ENCODE results near the gene CACNA1B. TPM values are rescaled to one million over a fixed set of nuclear protein-coding genes. Genes with fewer than 3 reads are reported as not detected.
A peak's percentile ranks its signal among the peaks of the same experiment; 100 is the strongest.

The CACNA1B gene
- total RNA-seq, 1 experiment from 2014 or later = 7.8 TPM

DNA sequence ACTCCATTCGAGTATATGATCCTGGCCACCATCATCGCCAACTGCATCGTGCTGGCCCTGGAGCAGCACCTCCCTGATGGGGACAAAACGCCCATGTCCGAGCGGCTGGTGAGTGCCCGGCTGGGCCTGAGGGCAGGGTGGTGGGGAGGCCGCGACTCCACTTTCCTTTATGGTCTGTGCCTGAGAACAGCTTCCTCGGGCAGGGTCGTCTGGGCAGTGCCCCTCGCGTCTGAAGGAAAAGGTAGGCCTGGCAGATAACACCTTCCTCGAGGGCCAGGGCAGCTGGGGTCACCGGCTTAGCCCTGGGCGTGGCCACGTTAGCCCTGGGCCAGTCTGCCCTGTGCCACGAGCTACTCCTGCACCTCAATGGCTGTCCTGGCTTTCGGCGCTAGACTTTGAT, 1.5 kb downstream of the CACNA1B start:
- H3K4me1 ChIP-seq (ENCODE audit: insufficient read depth, low read length) = no peaks in the 10 kb centered on the region

More for the DNA sequence above, 1.5 kb downstream of the CACNA1B start:
- TF ChIP-seq CTCF (conservative IDR thresholded peaks at IDR 0.05) = no peak
- Histone ChIP-seq H3K18ac (ENCODE audit: insufficient read length, low read depth, low read length) (no peak overlapping the region), H3K27ac (ENCODE audit: insufficient read length, low read depth, low read length) (no peak overlapping the region), H2BK15ac (ENCODE audit: low read depth, low read length) (no peak overlapping the region), H2BK20ac (ENCODE audit: low read depth, low read length, poor library complexity, severe bottlenecking) (no peak overlapping the region), H4K20me1 (ENCODE audit: control insufficient read depth, insufficient read depth, insufficient read length) (no peaks in the 10 kb centered on the region), H2BK120ac (ENCODE audit: low read depth, low read length, poor library complexity, severe bottlenecking) (no peak overlapping the region), H3T11ph (ENCODE audit: low read length) (no peak overlapping the region), H3K14ac (ENCODE audit: insufficient read depth, low read length) (no peak overlapping the region), H3K4ac (ENCODE audit: low read depth, low read length) (no peak overlapping the region), H3K9ac (ENCODE audit: extremely low read depth, insufficient read length, low read length) (no peak overlapping the region), H4K91ac (ENCODE audit: insufficient read length, low read depth, low read length) (no peak overlapping the region), H3K4me2 (ENCODE audit: insufficient read depth, insufficient read length, low read length) (no peak overlapping the region), H4K8ac (replicated peaks; ENCODE audit: insufficient read length, low read depth, low read length) (no peak overlapping the region), H3K27me3 (ENCODE audit: insufficient read depth, low read length) (no peaks in the 10 kb centered on the region; the same call in 1 of the 2 replicates), H2BK12ac (ENCODE audit: insufficient read length, low read depth, low read length) (no peak overlapping the region), H2BK5ac (ENCODE audit: insufficient read length, low read length) (no peak overlapping the region), H2AK5ac (ENCODE audit: insufficient read length, low read length) (no peak overlapping the region), H3K79me1 (ENCODE audit: insufficient read depth, low read depth, low read length, poor library complexity, severe bottlenecking) (no peaks in the 10 kb centered on the region), H3K23me2 (ENCODE audit: insufficient read length, low read depth, low read length, poor library complexity, severe bottlenecking) (no peaks in the 10 kb centered on the region), H4K5ac (ENCODE audit: insufficient read length, low read depth, low read length) (no peak overlapping the region), H2AFZ (ENCODE audit: low read length) (no peak overlapping the region), H3K56ac (ENCODE audit: insufficient read length, low read depth, low read length) (no peak overlapping the region), H3K79me2 (ENCODE audit: insufficient read depth, low read length) (no peaks in the 10 kb centered on the region), H3K23ac (ENCODE audit: insufficient read length, low read depth, low read length) (no peak overlapping the region), H3K9me3 (ENCODE audit: control insufficient read depth, low read depth, low read length) (no peaks in the 10 kb centered on the region)
- WGBS (ENCODE audit: extremely low coverage, insufficient read length, low lambda C conversion rate) = no CpG with 5 or more reads among the region's 20 CpGs
- Mint-ChIP-seq H3K4me1 (no peaks in the 10 kb centered on the region), H3K27ac (no peak overlapping the region), H3K36me3 (ENCODE audit: insufficient read depth in 1 of 3, low read depth in 3 of 3) (peaks cover 5 to 25% (median 16%) of the 10 kb centered on the region in 3 experiments), H3K27me3 (ENCODE audit: low read depth) (peaks cover 26% of the 10 kb centered on the region), H3K9me3 (peaks cover 0 to 3% of the 10 kb centered on the region in 2 experiments; a peak in 2 of 5 replicates), H3K4me3 (peak overlapping the region; percentile 29 to 60; a peak in 3 of 5 replicates)
- no peak for DNase-seq
